Esophagus muscularis mucosa (tissue), 3 donors: ENCODE data around the gene SLC24A4.

ENCODE experiments used
- POLR2A ChIP-seq: fragments of 450-650 bp; IDR thresholded peaks from one replicate; pipeline ENCODE4 v1.6.1; 2017; ENCODE audit warnings: antibody characterized with exemption, moderate library complexity, mild to moderate bottlenecking, low read depth
- TF ChIP-seq, protein P1 (sequence below), 3 experiments: fragments of 200-600 bp in 2 of 3; fragments of 450-650 bp in 1 of 3; sonication (generic) in 2 of 3; IDR thresholded peaks; one replicate each; pipeline ENCODE4 v1.5.1; 2017 to 2019; ENCODE audit warnings: antibody characterized with exemption in 3 of 3, mild to moderate bottlenecking in 2 of 3, moderate library complexity in 1 of 3

GRCh38 chr14:92437729-92438285, 114.8 kb downstream of the SLC24A4 start:
- TF ChIP-seq, protein P1, sequence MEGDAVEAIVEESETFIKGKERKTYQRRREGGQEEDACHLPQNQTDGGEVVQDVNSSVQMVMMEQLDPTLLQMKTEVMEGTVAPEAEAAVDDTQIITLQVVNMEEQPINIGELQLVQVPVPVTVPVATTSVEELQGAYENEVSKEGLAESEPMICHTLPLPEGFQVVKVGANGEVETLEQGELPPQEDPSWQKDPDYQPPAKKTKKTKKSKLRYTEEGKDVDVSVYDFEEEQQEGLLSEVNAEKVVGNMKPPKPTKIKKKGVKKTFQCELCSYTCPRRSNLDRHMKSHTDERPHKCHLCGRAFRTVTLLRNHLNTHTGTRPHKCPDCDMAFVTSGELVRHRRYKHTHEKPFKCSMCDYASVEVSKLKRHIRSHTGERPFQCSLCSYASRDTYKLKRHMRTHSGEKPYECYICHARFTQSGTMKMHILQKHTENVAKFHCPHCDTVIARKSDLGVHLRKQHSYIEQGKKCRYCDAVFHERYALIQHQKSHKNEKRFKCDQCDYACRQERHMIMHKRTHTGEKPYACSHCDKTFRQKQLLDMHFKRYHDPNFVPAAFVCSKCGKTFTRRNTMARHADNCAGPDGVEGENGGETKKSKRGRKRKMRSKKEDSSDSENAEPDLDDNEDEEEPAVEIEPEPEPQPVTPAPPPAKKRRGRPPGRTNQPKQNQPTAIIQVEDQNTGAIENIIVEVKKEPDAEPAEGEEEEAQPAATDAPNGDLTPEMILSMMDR (IDR thresholded peaks at IDR 0.05), result no peak
- no peak for TF ChIP-seq POLR2A
